ENCODE measurements around the gene JAKMIP1.

JAKMIP1 gene

GRCh38 chr4:6068986-6069385 lies 131.4 kb downstream of the JAKMIP1 start:
- no peak for TF ChIP-seq CEBPB (IDR thresholded peaks at IDR 0.05)
- TF ChIP-seq EP300 (IDR thresholded peaks at IDR 0.05; ENCODE audit: borderline replicate concordance) = no peak
- no peak for TF ChIP-seq TEAD4 (IDR thresholded peaks at IDR 0.05)
- no peak for TF ChIP-seq YY1 (IDR thresholded peaks at IDR 0.05; ENCODE audit: low read depth)
- no peak for TF ChIP-seq CREB1 (IDR thresholded peaks at IDR 0.05; ENCODE audit: low read depth)
- TF ChIP-seq REST (IDR thresholded peaks at IDR 0.05; ENCODE audit: low read depth) = no peak

DNA sequence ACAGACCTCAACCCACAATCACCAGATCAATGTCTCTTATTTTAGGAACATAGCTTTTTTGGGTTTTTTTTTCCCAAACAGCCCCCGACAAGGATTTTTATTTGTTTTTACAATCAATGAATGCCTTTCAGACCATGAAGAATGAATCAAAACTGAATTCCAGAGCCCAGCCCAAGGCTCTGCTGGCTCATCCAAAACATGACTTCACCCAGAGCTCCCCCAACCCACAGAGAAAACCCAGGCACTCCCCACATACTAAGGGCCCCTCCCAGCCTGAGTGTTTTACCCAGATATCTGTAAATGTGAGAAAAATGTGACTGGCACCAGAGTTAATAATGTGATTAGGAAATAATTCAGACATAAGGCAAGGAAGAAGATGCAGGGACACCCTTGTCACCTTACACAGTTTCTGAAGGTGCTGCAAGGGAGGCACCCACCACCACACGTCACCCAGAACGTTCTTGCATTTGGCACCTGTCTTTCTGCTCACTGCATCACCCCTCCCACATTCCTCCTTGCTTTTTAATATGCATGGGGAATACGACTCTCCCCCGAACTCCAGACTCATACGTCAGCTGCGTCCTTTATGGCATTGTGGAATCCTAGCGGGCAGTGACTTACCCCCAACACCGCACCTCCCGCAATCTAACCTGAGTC lies 134.3 kb downstream of the JAKMIP1 start:
- TF ChIP-seq EGR1 (IDR thresholded peaks at IDR 0.05) = no peak
- TF ChIP-seq EP300 (IDR thresholded peaks at IDR 0.05; ENCODE audit: borderline replicate concordance) = no peak
- no peak for TF ChIP-seq YY1 (IDR thresholded peaks at IDR 0.05; ENCODE audit: low read depth)
- no peak for TF ChIP-seq TCF12 (IDR thresholded peaks at IDR 0.05; ENCODE audit: low read depth)
- no peak for TF ChIP-seq USF1 (IDR thresholded peaks at IDR 0.05)
- TF ChIP-seq TAF1 (IDR thresholded peaks at IDR 0.05; ENCODE audit: low read depth) = no peak
- TF ChIP-seq ZBTB7A (IDR thresholded peaks at IDR 0.05; ENCODE audit: low read depth) = no peak
- TF ChIP-seq CREB1 (IDR thresholded peaks at IDR 0.05; ENCODE audit: low read depth) = no peak
- TF ChIP-seq CEBPB (IDR thresholded peaks at IDR 0.05) = no peak

- no peak for TF ChIP-seq MAX (IDR thresholded peaks at IDR 0.05)
- TF ChIP-seq TCF12 (IDR thresholded peaks at IDR 0.05; ENCODE audit: low read depth) = no peak
- no peak for TF ChIP-seq RAD21 (IDR thresholded peaks at IDR 0.05; ENCODE audit: low read depth)
- no peak for TF ChIP-seq REST (IDR thresholded peaks at IDR 0.05; ENCODE audit: low read depth)
- no peak for TF ChIP-seq TEAD4 (IDR thresholded peaks at IDR 0.05)
- TF ChIP-seq NFIC (IDR thresholded peaks at IDR 0.05) = no peak
- TF ChIP-seq CEBPB (IDR thresholded peaks at IDR 0.05) = no peak
- no peak for TF ChIP-seq CREB1 (IDR thresholded peaks at IDR 0.05; ENCODE audit: low read depth)
- no peak for TF ChIP-seq FOXM1 (IDR thresholded peaks at IDR 0.05; ENCODE audit: borderline replicate concordance, low read depth)
- no peak for TF ChIP-seq ZBTB7A (IDR thresholded peaks at IDR 0.05; ENCODE audit: low read depth)
- no peak for TF ChIP-seq TAF1 (IDR thresholded peaks at IDR 0.05; ENCODE audit: low read depth)
- no peak for TF ChIP-seq EGR1 (IDR thresholded peaks at IDR 0.05)
- TF ChIP-seq USF1 (IDR thresholded peaks at IDR 0.05) = no peak
- no peak for TF ChIP-seq EP300 (IDR thresholded peaks at IDR 0.05; ENCODE audit: borderline replicate concordance)
- TF ChIP-seq YY1 (IDR thresholded peaks at IDR 0.05; ENCODE audit: low read depth) = no peak
Observed at GRCh38 chr4:6065166-6065565, 135.2 kb downstream of the JAKMIP1 start.

GRCh38 chr4:6064383-6064782 lies 136.0 kb downstream of the JAKMIP1 start:
- TF ChIP-seq EP300 (IDR thresholded peaks at IDR 0.05; ENCODE audit: borderline replicate concordance) (no peak), RAD21 (IDR thresholded peaks at IDR 0.05; ENCODE audit: low read depth) (no peak), CREB1 (IDR thresholded peaks at IDR 0.05; ENCODE audit: low read depth) (no peak), FOXM1 (IDR thresholded peaks at IDR 0.05; ENCODE audit: borderline replicate concordance, low read depth) (no peak), USF1 (IDR thresholded peaks at IDR 0.05) (no peak), MAX (IDR thresholded peaks at IDR 0.05) (no peak), YY1 (IDR thresholded peaks at IDR 0.05; ENCODE audit: low read depth) (no peak), TCF12 (IDR thresholded peaks at IDR 0.05; ENCODE audit: low read depth) (no peak), EGR1 (IDR thresholded peaks at IDR 0.05) (no peak), ZBTB7A (IDR thresholded peaks at IDR 0.05; ENCODE audit: low read depth) (no peak), TEAD4 (IDR thresholded peaks at IDR 0.05) (no peak), NFIC (IDR thresholded peaks at IDR 0.05) (no peak), CEBPB (IDR thresholded peaks at IDR 0.05) (no peak), TAF1 (IDR thresholded peaks at IDR 0.05; ENCODE audit: low read depth) (no peak), REST (IDR thresholded peaks at IDR 0.05; ENCODE audit: low read depth) (no peak)
